Measurements from ENCODE around the gene NEURL2.
"Not testable (repeated sequence)": the region's sequence is repeated elsewhere in the genome, so short reads cannot be mapped to it uniquely, and the experiment has no call there.

Gene NEURL2

GRCh38 chr20:45874576-45874975 is 16.4 kb downstream of the NEURL2 start:
- DNase-seq, result no peak

DNA sequence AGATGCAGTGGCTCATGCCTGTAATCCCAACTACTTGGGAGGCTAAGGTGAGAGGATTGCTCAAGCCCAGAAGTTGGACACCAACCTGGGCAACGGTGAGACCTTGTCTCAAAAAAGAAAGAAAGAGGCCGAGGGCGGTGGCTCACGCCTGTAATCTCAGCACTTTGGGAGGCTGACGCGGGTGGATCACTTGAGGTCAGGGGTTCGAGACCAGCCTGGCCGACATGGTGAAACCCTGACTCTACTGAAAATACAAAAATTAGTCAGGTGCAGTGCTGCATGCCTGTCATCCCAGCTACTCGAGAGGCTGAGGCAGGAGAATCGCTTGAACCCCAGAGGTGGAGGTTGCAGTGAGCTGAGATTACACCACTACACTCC is 16.9 kb downstream of the NEURL2 start:
- DNase-seq, result not testable (repeated sequence)

DNA sequence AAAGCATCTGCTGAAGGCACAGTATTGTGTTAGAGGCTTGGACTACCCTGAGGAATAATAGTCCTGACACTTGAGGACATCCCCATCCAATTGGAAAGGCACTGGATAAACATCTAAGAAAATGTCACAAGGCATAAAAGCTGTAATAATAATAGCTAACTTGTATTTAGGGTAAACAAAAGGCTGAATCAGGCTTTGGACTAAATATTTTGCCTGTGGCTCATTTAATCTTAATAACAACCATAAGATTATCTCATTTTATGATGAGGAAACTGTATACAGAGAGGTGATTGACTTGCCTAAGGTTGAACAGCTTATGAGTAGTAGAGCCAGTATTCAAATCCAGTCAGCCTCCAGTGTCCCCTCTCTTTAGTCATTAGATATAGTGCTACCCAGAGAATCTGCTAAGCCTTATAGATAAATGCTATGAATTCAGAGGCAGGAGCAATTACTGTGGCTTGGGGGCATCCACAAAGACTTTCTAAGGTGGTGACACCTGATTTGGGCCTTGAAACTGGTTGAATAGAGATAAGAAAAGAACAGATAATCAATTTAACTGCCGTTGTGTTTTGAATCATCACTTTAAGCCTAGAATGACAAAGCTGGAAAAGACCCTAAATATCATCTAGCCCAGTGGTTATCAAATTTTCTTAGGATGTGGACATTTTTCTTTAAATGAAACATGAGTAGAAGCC is 17.5 kb downstream of the NEURL2 start:
- DNase-seq, result no peak

DNA sequence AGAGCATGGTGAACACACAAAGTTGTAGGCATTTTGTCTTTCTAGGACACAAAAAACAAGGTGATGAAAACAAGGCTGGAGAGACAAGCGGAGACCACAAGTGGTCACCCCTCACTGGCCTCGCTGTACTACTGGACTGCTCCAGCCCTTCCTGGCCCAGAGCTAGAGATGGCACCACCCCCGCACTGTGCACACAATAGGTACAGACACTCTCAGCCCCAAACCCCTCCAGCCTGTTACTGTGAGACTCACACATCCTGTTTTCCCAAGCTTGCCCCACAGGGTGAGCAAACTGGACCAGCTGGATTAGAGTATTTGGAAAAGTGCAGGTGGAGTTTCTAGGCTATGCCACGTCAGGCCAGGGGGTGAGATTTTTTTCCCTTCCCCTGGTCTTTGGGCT is 18.4 kb downstream of the NEURL2 start:
- no peak for DNase-seq

GRCh38 chr20:45867819-45868176 is 23.2 kb downstream of the NEURL2 start:
- DNase-seq, result no peak

- DNase-seq, result no peak
Measured at GRCh38 chr20:45867136-45867818, 23.7 kb downstream of the NEURL2 start.

- DNase-seq, result no peak
Measured at GRCh38 chr20:45866454-45866853, 24.6 kb downstream of the NEURL2 start.

DNA sequence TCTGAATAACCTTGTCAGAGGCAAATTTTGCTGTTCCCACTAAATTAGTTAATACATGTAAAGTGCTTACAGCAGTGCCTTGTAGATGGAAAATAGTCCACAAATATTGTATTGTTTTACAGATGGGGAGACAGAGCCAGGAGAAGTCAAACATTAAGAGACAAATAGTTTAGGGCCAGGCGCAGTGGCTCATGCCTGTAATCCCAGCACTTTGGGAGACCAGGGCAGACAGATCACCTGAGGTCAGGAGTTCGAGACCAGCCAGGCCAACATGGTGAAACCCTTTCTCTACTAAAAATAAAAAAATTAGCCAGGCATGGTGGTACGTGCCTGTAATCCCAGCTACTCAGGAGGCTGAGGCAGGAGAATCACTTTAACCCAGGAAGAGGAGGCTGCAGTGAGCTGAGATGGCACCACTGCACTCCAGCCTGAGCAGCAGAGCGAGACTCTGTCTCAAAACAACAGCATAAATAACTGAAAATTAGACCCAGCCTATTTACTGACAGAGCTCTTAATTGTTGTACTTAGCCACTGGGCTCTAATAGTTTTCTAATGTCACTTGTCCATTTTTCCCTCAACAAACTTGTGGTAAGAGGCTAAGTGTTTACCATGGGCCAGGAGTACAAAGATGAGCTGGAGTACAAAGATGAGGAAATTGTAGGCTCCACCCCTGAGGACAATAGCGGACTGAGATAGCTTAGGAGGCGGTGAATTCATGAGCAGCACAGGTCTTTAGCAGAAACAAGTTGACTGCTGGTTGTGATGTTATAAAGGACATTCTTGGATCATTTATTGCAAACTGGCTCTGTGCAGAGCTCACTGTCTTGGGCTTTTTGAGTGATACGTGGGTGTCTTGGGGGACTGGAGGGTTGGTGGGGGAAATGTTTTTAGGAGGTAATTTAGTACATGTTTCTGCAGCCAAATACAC is 27.2 kb downstream of the NEURL2 start:
- DNase-seq, result no peak

DNA sequence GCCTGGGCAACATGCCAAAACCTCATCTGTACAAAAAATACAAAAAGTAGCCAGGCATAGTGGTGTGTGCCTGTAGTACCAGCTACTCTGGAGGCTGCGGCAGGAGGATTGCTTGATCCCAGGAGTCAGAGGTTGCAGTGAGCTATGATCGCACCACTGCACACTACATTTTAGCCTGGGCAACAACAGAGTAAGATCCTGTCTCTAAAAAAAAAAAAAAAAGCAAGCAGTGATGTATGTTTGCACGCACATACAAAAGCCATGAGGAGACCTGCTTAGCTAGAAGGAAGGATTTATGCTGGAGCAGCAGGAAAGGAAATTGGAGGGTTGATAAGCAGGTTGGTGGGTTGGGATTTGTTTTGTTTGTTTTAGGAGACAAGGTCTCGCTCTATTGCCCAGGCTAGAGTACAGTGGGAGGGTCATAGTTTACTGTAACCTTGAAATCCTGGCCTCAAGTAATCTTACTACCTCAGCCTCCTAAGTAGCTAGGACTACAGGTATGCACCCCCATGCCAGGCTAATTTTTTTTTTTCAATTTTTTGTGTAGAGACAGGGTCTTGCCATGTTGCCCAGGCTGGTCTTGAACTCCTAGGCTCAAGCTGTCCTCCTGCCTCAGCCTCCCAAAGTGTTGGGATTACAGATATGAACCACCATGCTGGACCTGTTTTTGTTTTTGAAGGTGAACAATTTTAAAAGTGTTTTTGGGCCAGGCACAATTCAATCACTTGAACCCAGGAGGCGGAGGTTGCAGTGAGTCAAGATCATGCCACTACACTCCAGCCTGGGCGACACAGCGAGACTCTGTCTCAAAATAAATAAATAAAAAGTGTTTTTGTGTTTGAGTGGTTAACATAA is 29.6 kb downstream of the NEURL2 start:
- DNase-seq, result no peak

GRCh38 chr20:45860560-45861220 is 30.3 kb downstream of the NEURL2 start:
- no peak for DNase-seq

GRCh38 chr20:45859916-45860315 is 31.1 kb downstream of the NEURL2 start:
- no peak for DNase-seq

DNA sequence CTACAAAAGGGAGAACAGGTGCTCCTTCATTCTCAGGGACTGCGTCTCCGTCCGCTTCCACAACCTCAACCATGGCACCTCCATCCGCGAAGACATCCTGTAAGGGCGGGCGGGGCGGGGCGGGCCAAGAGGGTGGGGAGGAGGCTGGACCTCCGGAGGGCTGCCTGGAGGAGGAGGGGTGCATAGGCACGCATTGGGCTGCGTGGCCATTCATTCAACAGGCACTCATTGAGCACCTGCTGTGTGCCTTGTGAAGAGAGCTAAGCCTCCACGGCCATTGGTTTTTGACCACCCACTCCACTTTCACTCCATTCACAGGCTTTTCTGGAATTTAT is 33.2 kb downstream of the NEURL2 start:
- DNase-seq, result peak in 3 of 51 donors; percentile 43 to 69 (median 63)

DNA sequence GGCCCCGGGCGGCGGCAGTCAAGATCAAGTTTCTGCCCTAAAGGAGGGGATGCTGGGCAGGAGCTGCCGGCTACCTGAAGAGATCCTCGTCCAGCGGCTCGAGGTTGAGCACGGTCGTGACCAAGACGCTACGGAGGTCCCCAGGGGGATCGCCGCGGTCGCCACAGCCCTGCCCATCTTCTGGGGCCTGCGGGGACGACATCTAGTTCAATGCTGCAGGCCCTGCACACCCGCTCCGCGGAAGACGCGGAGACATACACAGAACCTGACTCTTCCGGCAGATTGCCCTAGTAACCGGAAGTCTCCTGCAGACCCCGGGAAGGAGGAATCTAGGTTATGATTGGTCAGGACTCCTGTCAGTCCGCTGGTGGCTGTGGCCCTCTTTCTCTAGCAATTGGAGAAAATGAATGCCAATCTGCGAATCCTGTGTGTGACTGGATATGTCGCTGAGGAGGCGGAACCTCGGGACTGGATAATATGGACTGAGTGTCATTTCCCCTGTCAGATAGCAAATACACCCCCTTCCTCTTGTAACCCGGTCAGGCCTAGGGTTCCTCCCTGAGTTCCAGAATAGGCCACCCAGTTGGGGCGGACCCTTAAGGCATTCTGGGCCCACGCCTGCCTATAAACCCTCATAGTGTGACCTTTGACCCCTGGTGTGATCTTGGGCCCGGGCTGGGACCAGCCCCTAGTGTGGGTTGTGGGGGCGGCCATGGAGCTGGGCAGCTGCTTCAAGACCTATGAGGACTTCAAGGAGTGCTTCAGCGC is 33.7 kb downstream of the NEURL2 start, which contains the start of the genes ACOT8 and ZSWIM3:
ACOT8 (minus strand) TSS at position 279 of the 768 bp plus-strand sequence; CDS start at position 202, 77 bp downstream.
ZSWIM3 (plus strand) TSS at position 501 of the 768 bp plus-strand sequence; CDS start at position 713, 212 bp downstream.
- DNase-seq, result peak; percentile 40 to 98 (median 90)

- no peak for DNase-seq
Measured at GRCh38 chr20:45853484-45853883, 37.5 kb downstream of the NEURL2 start.

DNA sequence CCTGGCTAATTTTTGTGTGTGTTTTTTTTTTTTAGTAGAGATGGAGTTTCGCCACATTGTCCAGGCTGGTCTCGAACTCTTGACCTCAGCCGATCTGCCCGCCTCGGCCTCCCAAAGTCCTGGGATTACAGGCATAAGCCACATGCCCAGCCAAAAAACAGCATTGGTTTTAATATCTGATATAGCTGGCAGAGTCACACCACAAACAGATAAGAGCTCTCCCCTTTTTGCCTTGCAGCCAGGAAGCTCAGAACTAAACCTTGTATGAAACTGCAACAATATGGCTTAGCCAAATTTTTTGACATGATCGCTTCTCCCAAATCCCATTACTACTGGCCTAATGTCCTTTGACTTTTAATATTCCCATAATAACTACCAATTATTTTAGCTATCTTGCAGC is 38.7 kb downstream of the NEURL2 start:
- DNase-seq, result no peak

- no peak for DNase-seq
Measured at GRCh38 chr20:45851501-45851900, 39.5 kb downstream of the NEURL2 start.

DNA sequence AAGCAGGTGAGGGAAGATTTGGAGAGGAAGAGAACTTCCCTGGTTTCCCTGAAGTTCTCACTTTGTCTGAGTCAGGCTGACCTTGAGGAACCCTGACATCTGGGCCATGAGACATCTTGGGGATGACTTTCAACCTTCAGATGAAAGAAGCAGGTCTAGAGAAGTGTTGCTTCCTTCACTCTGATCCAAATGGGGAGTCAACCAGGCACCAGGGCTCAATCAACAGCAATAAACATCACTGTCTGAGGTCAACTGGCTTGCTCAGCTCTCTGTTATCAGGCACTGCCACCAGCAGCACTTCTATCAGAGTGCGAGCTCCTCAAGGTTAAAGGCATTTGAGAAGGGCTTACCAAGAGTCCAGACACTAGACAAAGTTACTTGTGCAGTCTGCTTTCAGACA is 40.1 kb downstream of the NEURL2 start:
- DNase-seq, result no peak

DNA sequence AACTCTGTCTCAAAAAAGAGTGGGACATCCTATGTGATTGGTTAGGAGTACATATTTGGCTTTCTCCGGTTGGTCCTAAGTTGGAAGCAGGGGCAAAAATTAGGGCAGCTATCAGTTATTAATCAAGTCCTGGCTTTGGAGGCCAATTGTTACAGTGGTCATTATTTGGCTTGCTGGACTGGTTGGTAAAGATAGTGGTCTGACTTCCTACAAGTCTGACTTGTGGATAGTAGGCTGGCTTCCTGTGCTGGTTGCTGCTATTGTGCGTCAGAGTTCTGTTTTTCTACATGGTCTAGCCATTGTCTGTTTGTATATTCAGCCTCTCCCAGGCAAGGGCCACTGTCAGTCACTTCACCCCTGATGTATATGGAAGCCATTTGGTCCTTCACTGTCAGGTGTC is 40.8 kb downstream of the NEURL2 start:
- no peak for DNase-seq

- no peak for DNase-seq
Measured at GRCh38 chr20:45848969-45849582, 41.9 kb downstream of the NEURL2 start.
